WTC11 (cell line): Measurements from ENCODE around the gene FLT3LG. TPM values are rescaled to one million over a fixed set of nuclear protein-coding genes. Genes with fewer than 3 reads are reported as not detected.

Source experiments
- ATAC-seq: fragments of 200-7000 bp; cut with Tn5 transposase; 2 replicates; pipeline ENCODE4 v1.10.0; 2021; ENCODE audit warnings: mild to moderate bottlenecking, moderate library complexity
- CTCF ChIA-PET: fragments of 300-600 bp; sonication (Branson Sonifier 250); formaldehyde crosslinking; loops from one replicate; lab custom pipeline; 2021; ENCODE audit warnings: antibody characterized with exemption; lab: Charles Lee
- POLR2A ChIA-PET: fragments of 350-600 bp; sonication (Branson Sonifier 250); formaldehyde crosslinking; loops from one replicate; lab custom pipeline; 2021; ENCODE audit warnings: antibody characterized with exemption; lab: Charles Lee
- DNase-seq: peaks from one replicate; pipeline ENCODE4 v3.0.0; 2021; ENCODE audit warnings: low spot score
- H3K27ac Mint-ChIP-seq: 2 replicates; pipeline ENCODE4 v1.8.0; 2021; ENCODE audit warnings: mixed read lengths
- H3K27me3 Mint-ChIP-seq: 2 replicates; pipeline ENCODE4 v1.8.0; 2021; ENCODE audit warnings: low read depth, mild to moderate bottlenecking, moderate library complexity, mixed read lengths
- H3K36me3 Mint-ChIP-seq: 2 replicates; pipeline ENCODE4 v1.8.0; 2021; ENCODE audit warnings: mixed read lengths
- H3K4me1 Mint-ChIP-seq: 2 replicates; pipeline ENCODE4 v1.8.0; 2022; ENCODE audit warnings: mixed read lengths
- H3K4me3 Mint-ChIP-seq: 2 replicates; pipeline ENCODE4 v1.8.0; 2021; ENCODE audit warnings: mild to moderate bottlenecking, moderate library complexity, mixed read lengths
- H3K9me3 Mint-ChIP-seq: 2 replicates; pipeline ENCODE4 v1.8.0; 2021; ENCODE audit warnings: mixed read lengths
- AR ChIP-seq: fragments of 250-450 bp; sonication (Bioruptor Pico); IDR thresholded peaks from 2 replicates; pipeline ENCODE4 v1.9.0; 2021; ENCODE audit warnings: mild to moderate bottlenecking
- ATF1 ChIP-seq: sonication (generic); formaldehyde crosslinking; IDR thresholded peaks from 2 replicates; pipeline ENCODE4 v1.8.1; 2023; ENCODE audit warnings: mild to moderate bottlenecking, moderate library complexity, missing genetic modification reagents
- ATF3 ChIP-seq: sonication (generic); formaldehyde crosslinking; conservative IDR thresholded peaks from 2 replicates; pipeline ENCODE4 v1.8.1; 2022; ENCODE audit warnings: mild to moderate bottlenecking, missing genetic modification reagents
- EMX1 ChIP-seq: fragments of 250-450 bp; sonication (Bioruptor Pico); IDR thresholded peaks from 2 replicates; pipeline ENCODE4 v1.8.0; 2021; ENCODE audit warnings: mild to moderate bottlenecking
- FOXJ3 ChIP-seq: sonication (generic); formaldehyde crosslinking; IDR thresholded peaks from 2 replicates; pipeline ENCODE4 v1.9.0; 2021; ENCODE audit warnings: missing genetic modification reagents, mild to moderate bottlenecking, borderline replicate concordance
- IRF1 ChIP-seq: sonication (generic); formaldehyde crosslinking; IDR thresholded peaks from 2 replicates; pipeline ENCODE4 v1.8.0; 2023; ENCODE audit warnings: missing genetic modification reagents
- MAX ChIP-seq: sonication (generic); formaldehyde crosslinking; IDR thresholded peaks from 2 replicates; pipeline ENCODE4 v1.8.0; 2022; ENCODE audit warnings: mild to moderate bottlenecking, missing genetic modification reagents
- NFATC4 ChIP-seq: fragments of 250-450 bp; sonication (Bioruptor Pico); IDR thresholded peaks from 2 replicates; pipeline ENCODE4 v1.9.0; 2021; ENCODE audit warnings: mild to moderate bottlenecking
- NFE2L1 ChIP-seq: sonication (generic); formaldehyde crosslinking; IDR thresholded peaks from 2 replicates; pipeline ENCODE4 v1.8.1; 2023; ENCODE audit warnings: missing genetic modification reagents
- OVOL2 ChIP-seq: fragments of 250-450 bp; sonication (Bioruptor Pico); IDR thresholded peaks from 2 replicates; pipeline ENCODE4 v1.9.0; 2021; ENCODE audit warnings: mild to moderate bottlenecking, borderline replicate concordance
- PRRX2 ChIP-seq: fragments of 250-450 bp; sonication (Bioruptor Pico); IDR thresholded peaks from 2 replicates; pipeline ENCODE4 v1.8.0; 2021; ENCODE audit warnings: mild to moderate bottlenecking
- TEAD1 ChIP-seq: sonication (generic); formaldehyde crosslinking; IDR thresholded peaks from 2 replicates; pipeline ENCODE4 v1.8.0; 2022; ENCODE audit warnings: mild to moderate bottlenecking, missing genetic modification reagents
- ZBTB21 ChIP-seq: sonication (generic); formaldehyde crosslinking; IDR thresholded peaks from 2 replicates; pipeline ENCODE4 v1.8.1; 2023; ENCODE audit warnings: mild to moderate bottlenecking, missing genetic modification reagents, borderline replicate concordance
- ZNF416 ChIP-seq: fragments of 250-450 bp; sonication (Bioruptor Pico); IDR thresholded peaks from 2 replicates; pipeline ENCODE4 v1.9.0; 2021; ENCODE audit warnings: mild to moderate bottlenecking, inconsistent platforms
- ZNF532 ChIP-seq: fragments of 250-450 bp; sonication (Bioruptor Pico); IDR thresholded peaks from 2 replicates; pipeline ENCODE4 v1.9.0; 2021; ENCODE audit warnings: mild to moderate bottlenecking, borderline replicate concordance
- ZNF671 ChIP-seq: fragments of 250-450 bp; sonication (Bioruptor Pico); IDR thresholded peaks from 2 replicates; pipeline ENCODE4 v1.8.0; 2021; ENCODE audit warnings: mild to moderate bottlenecking
- total RNA-seq: library from RNA; stranded (reverse); gene quantifications from 3 replicates; pipeline ENCODE4 v1.2.3, GENCODE V29; 2021

Gene FLT3LG
- total RNA-seq, 1 experiment from 2014 or later: 2.9 TPM

GRCh38 chr19:49489601-49490167 lies 15.7 kb downstream of the FLT3LG start:
- ATAC-seq (no peak), DNase-seq (no peak)
- ChIA-PET POLR2A (no interaction called here), CTCF (no interaction called here)
- Mint-ChIP-seq H3K27ac (peak overlapping the region; percentile 96), H3K4me3 (peak overlapping the region; percentile 97), H3K9me3 (no peaks in the 10 kb centered on the region), H3K4me1 (peaks cover 21% of the 10 kb centered on the region), H3K27me3 (peaks cover 6% of the 10 kb centered on the region; the same call in 1 of the 2 replicates), H3K36me3 (peaks cover 55% of the 10 kb centered on the region)
- TF ChIP-seq FOXJ3 (CRISPR knock-in tag): no peak
- TF ChIP-seq ATF3 (CRISPR knock-in tag): no peak
- TF ChIP-seq IRF1 (CRISPR knock-in tag): 0 out of 2 replicates have a peak, but pooled peaks have one; percentile 48
- 0 out of 2 replicates have a peak, but pooled peaks have one; percentile 27 for TF ChIP-seq TEAD1 (CRISPR knock-in tag)
- TF ChIP-seq ZNF532: peak; percentile 64; the same call in 1 of the 2 replicates
- 0 out of 2 replicates have a peak, but pooled peaks have one; percentile 47 for TF ChIP-seq PRRX2 (CRISPR knock-in tag)
- peak; percentile 34; the same call in 1 of the 2 replicates for TF ChIP-seq MAX (CRISPR knock-in tag)
- 0 out of 2 replicates have a peak, but pooled peaks have one; percentile 19 for TF ChIP-seq ATF1 (CRISPR knock-in tag)
- peak; percentile 46; the same call in 1 of the 2 replicates for TF ChIP-seq NFATC4 (CRISPR knock-in tag)
- TF ChIP-seq AR: 0 out of 2 replicates have a peak, but pooled peaks have one; percentile 16
- TF ChIP-seq NFE2L1 (CRISPR knock-in tag): no peak

- DNase-seq: no peak
- peaks cover 25% of the 10 kb centered on the region for H3K4me1 Mint-ChIP-seq
- CTCF ChIA-PET: no interaction called here
Measured at GRCh38 chr19:49490287-49491029, 16.4 kb downstream of the FLT3LG start.

More at GRCh38 chr19:49490287-49491029, 16.4 kb downstream of the FLT3LG start:
- POLR2A ChIA-PET: interaction anchor here (0.7 kb wide), 1 partner anchor 49 kb away, joined by 4 read pairs; the partner anchor contains the start of gene SLC17A7
- Mint-ChIP-seq H3K4me3 (peak overlapping the region; percentile 97), H3K27me3 (peaks cover 6% of the 10 kb centered on the region; the same call in 1 of the 2 replicates), H3K36me3 (peaks cover 55% of the 10 kb centered on the region), H3K27ac (peak overlapping the region; percentile 96), H3K9me3 (no peaks in the 10 kb centered on the region)
- TF ChIP-seq ATF3 (CRISPR knock-in tag) (no peak), ZNF671 (peak; percentile 75), EMX1 (CRISPR knock-in tag) (0 out of 2 replicates have a peak, but pooled peaks have one; percentile 4), ZBTB21 (0 out of 2 replicates have a peak, but pooled peaks have one; percentile 25), AR (peak; percentile 84; the same call in 1 of the 2 replicates), ZNF416 (CRISPR knock-in tag) (peak; percentile 51; the same call in 1 of the 2 replicates), NFATC4 (CRISPR knock-in tag) (peak; percentile 72), OVOL2 (CRISPR knock-in tag) (no peak)
- no peak for ATAC-seq
